Heart left ventricle (tissue), 16 donors: Measurements from ENCODE around the gene SCAF4. TPM values are rescaled to one million over a fixed set of nuclear protein-coding genes. Genes with fewer than 3 reads are reported as not detected.

Experiments used
- ATAC-seq, 4 donors: fragments of 200-7000 bp; cut with Tn5 transposase; one replicate each; pipeline ENCODE4 v1.9.1; 2020 to 2022; ENCODE audit warnings: moderate library complexity in 4 of 4, mild to moderate bottlenecking in 3 of 4, moderate number of reproducible peaks in 1 of 4
- DNase-seq, 5 donors: peaks; one replicate each; pipeline ENCODE4 v3.0.0-alpha.2; 2020
- H3K27ac ChIP-seq, 12 donors: fragments of 200-600 bp; sonication (generic) in 4 of 12; one replicate each; pipeline versions ENCODE4 v1.5.0 to v1.8.0; 2016 to 2022; ENCODE audit warnings: mild to moderate bottlenecking in 2 of 12
- H3K27me3 ChIP-seq, 9 donors: fragments of 200-600 bp; sonication (generic) in 2 of 9; one replicate each; pipeline versions ENCODE4 v1.5.1 to v1.8.0; 2016 to 2022; ENCODE audit warnings: mild to moderate bottlenecking in 3 of 9
- H3K36me3 ChIP-seq, 9 donors: fragments of 200-600 bp; sonication (generic) in 2 of 9; one replicate each; pipeline versions ENCODE4 v1.5.0 to v1.8.0; 2018 to 2022; ENCODE audit warnings: mild to moderate bottlenecking in 2 of 9
- H3K4me1 ChIP-seq, 12 donors: fragments of 200-600 bp; sonication (generic) in 4 of 12; one replicate each; pipeline versions ENCODE4 v1.5.0 to v1.8.0; 2016 to 2022; ENCODE audit warnings: mild to moderate bottlenecking in 3 of 12
- H3K4me3 ChIP-seq, 12 donors: fragments of 200-600 bp; sonication (generic) in 4 of 12; one replicate each; pipeline versions ENCODE4 v1.5.0 to v1.8.0; 2017 to 2022; ENCODE audit warnings: mild to moderate bottlenecking in 9 of 12, moderate library complexity in 4 of 12
- H3K9me3 ChIP-seq, 12 donors: fragments of 200-600 bp; sonication (generic) in 4 of 12; one replicate each; pipeline versions ENCODE4 v1.5.0 to v1.8.0; 2016 to 2022; ENCODE audit warnings: mild to moderate bottlenecking in 1 of 12
- POLR2A ChIP-seq, 2 donors: fragments of 450-650 bp; IDR thresholded peaks; one replicate each; pipeline ENCODE4 v1.6.1; 2017; ENCODE audit warnings: antibody characterized with exemption in 2 of 2, mild to moderate bottlenecking in 2 of 2, moderate library complexity in 2 of 2
- WGBS, 4 donors: extraction: QIAGEN DNeasy Blood & Tissue Kit in 2 of 4; methylation state at CpG; one replicate each; pipeline versions ENCODE4 v1.1.5 to v1.1.7; 2013 to 2018; 5-methylcytosine and 5-hydroxymethylcytosine counted together
- intact Hi-C, 10 donors: fragments of 100-400 bp; cut with DNase I; formaldehyde crosslinking; loops; one replicate each; pipeline versions ENCODE4 v1.11.1 to v1.14.2; 2022
- polyA plus RNA-seq, 2 donors: library from polyadenylated mRNA; stranded (reverse); fragments of 200-250 nt; gene quantifications; one replicate each; pipeline ENCODE4 v1.2.3, GENCODE V29; 2013
- total RNA-seq, 9 donors: library from RNA; depleted of rRNA in 2 of 9; stranded (reverse); fragments of >200 nt in 2 of 9; fragmentation: NEBNext Ultra II Directional in 3 of 9; extraction: Animal tissue kit (Norgen Biotek cat#: 25700) in 3 of 9; gene quantifications; one replicate each; pipeline versions ENCODE4 v1.1.0 to v1.2.4, GENCODE V29; 2016 to 2023
- TF ChIP-seq, protein P1 (sequence below), 12 donors: fragments of 200-600 bp; sonication (generic) in 4 of 12; IDR thresholded peaks; one replicate each; pipeline versions ENCODE4 v1.5.0 to v1.8.0; 2018 to 2022; ENCODE audit warnings: antibody characterized with exemption in 12 of 12, mild to moderate bottlenecking in 5 of 12
- donor health status: ischemic (EF 13 %, LVEDD 7.1; RV severe dilation, severe dysfunction).
- donor health status: healthy with polysubstance abuse.
- donor health status: DM: no; HTN: yes; CAD: no.
- donor health status: DM: no; HTN: no; CAD: no.
- donor health status: ischemic (EF 25% LVEDD 6.9; RV normal size, moderate dysfunction).
- donor health status: ischemic (EF 25% LVEDD 5.7; RV mildly dilated, moderate dysfunction).
- donor health status: healthy.
- donor health status: DM: yes; HTN: yes; CAD: no.
- donor health status: ischemic (EF 35%, LVEDD 5.7; RV mildly dilated, moderate dysfunction).
- donor health status: nonischemic (EF 11% LVEDD 7.7; RV severe dilation, severe dysfunction).
- donor health status: DM: yes; HTN: yes; CAD: no.
- donor health status: PGD.
- donor health status: ischemic (EF 29% LVEDD 5.4; RV normal size, mild dysfunction).
- donor health status: nonischemic (EF 23%, LVEDD 6.1; RV moderate dilation, normal function).

Gene SCAF4
- total and polyA plus RNA-seq, 11 donors, result 7.8 to 25.8 (median 17.3) TPM

DNA sequence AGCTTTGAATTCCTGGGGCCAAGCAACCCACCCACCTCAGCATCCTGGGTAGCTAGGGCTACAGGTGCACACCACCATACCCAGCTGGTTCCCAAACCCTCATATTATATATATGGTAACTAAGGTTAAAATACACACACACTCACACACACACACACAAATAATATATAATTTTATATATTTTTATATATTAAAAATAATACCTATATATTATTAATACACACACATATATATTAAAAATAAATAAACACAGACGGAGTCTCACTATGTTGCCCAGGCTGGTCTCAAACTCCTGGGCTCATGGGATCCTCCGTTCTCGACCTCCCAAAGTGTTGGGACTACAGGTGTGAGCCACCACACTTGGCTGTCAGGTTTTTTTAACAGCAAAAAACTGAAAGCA lies 31.9 kb downstream of the SCAF4 start:
- H3K36me3 ChIP-seq, result peaks cover 0 to 99% (median 85%) of the 10 kb centered on the region in 9 donors
- H3K4me1 ChIP-seq, result no peaks in the 10 kb centered on the region
- TF ChIP-seq POLR2A (IDR thresholded peaks at IDR 0.05), result no peak
- TF ChIP-seq, protein P1, sequence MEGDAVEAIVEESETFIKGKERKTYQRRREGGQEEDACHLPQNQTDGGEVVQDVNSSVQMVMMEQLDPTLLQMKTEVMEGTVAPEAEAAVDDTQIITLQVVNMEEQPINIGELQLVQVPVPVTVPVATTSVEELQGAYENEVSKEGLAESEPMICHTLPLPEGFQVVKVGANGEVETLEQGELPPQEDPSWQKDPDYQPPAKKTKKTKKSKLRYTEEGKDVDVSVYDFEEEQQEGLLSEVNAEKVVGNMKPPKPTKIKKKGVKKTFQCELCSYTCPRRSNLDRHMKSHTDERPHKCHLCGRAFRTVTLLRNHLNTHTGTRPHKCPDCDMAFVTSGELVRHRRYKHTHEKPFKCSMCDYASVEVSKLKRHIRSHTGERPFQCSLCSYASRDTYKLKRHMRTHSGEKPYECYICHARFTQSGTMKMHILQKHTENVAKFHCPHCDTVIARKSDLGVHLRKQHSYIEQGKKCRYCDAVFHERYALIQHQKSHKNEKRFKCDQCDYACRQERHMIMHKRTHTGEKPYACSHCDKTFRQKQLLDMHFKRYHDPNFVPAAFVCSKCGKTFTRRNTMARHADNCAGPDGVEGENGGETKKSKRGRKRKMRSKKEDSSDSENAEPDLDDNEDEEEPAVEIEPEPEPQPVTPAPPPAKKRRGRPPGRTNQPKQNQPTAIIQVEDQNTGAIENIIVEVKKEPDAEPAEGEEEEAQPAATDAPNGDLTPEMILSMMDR (IDR thresholded peaks at IDR 0.05), result no peak
- 96 to 98% (median 97%) methylated on average over 3 of the region's 3 CpGs for WGBS, 4 donors
- no peak overlapping the region for H3K27ac ChIP-seq
- no peaks in the 10 kb centered on the region for H3K9me3 ChIP-seq
- ATAC-seq, result no peak
- H3K27me3 ChIP-seq, result no peaks in the 10 kb centered on the region
- no peak for DNase-seq
- H3K4me3 ChIP-seq, result no peak overlapping the region
- intact Hi-C loops, result no loop called here

- Histone ChIP-seq H3K36me3 (peaks cover 0 to 100% (median 99%) of the 10 kb centered on the region in 9 donors), H3K4me3 (no peak overlapping the region), H3K4me1 (no peaks in the 10 kb centered on the region), H3K27me3 (no peaks in the 10 kb centered on the region), H3K9me3 (no peaks in the 10 kb centered on the region), H3K27ac (no peak overlapping the region)
- intact Hi-C loops, result no loop called here
- DNase-seq, result no peak
- TF ChIP-seq, protein P1 (IDR thresholded peaks at IDR 0.05), result no peak
- TF ChIP-seq POLR2A (IDR thresholded peaks at IDR 0.05), result no peak
- no peak for ATAC-seq
Observed at GRCh38 chr21:31698461-31698860, 33.5 kb downstream of the SCAF4 start.

- no peak for ATAC-seq
- Histone ChIP-seq H3K4me3 (no peak overlapping the region), H3K36me3 (peaks cover 0 to 100% (median 100%) of the 10 kb centered on the region in 9 donors), H3K9me3 (no peaks in the 10 kb centered on the region), H3K27ac (no peak overlapping the region), H3K4me1 (no peaks in the 10 kb centered on the region), H3K27me3 (no peaks in the 10 kb centered on the region)
- DNase-seq, result no peak
- 90 to 98% (median 92%) methylated on average over 6 of the region's 6 CpGs for WGBS, 4 donors
- TF ChIP-seq POLR2A (IDR thresholded peaks at IDR 0.05), result no peak
- TF ChIP-seq, protein P1 (IDR thresholded peaks at IDR 0.05), result no peak
- intact Hi-C loops, result no loop called here
Observed at GRCh38 chr21:31696424-31696823, 35.5 kb downstream of the SCAF4 start.

GRCh38 chr21:31693222-31693621 lies 38.7 kb downstream of the SCAF4 start:
- no peak for DNase-seq
- 96 to 98% (median 97%) methylated on average over 16 of the region's 16 CpGs for WGBS, 4 donors
- Histone ChIP-seq H3K4me1 (no peaks in the 10 kb centered on the region), H3K27me3 (no peaks in the 10 kb centered on the region), H3K36me3 (peaks cover 0 to 100% (median 99%) of the 10 kb centered on the region in 9 donors), H3K4me3 (no peak overlapping the region), H3K9me3 (no peaks in the 10 kb centered on the region), H3K27ac (no peak overlapping the region)
- ATAC-seq, result no peak
- TF ChIP-seq POLR2A (IDR thresholded peaks at IDR 0.05), result no peak
- TF ChIP-seq, protein P1 (IDR thresholded peaks at IDR 0.05), result no peak
- intact Hi-C loops, result no loop called here
